ENCODE data around the gene HOXC5.

HOXC5 gene

DNA sequence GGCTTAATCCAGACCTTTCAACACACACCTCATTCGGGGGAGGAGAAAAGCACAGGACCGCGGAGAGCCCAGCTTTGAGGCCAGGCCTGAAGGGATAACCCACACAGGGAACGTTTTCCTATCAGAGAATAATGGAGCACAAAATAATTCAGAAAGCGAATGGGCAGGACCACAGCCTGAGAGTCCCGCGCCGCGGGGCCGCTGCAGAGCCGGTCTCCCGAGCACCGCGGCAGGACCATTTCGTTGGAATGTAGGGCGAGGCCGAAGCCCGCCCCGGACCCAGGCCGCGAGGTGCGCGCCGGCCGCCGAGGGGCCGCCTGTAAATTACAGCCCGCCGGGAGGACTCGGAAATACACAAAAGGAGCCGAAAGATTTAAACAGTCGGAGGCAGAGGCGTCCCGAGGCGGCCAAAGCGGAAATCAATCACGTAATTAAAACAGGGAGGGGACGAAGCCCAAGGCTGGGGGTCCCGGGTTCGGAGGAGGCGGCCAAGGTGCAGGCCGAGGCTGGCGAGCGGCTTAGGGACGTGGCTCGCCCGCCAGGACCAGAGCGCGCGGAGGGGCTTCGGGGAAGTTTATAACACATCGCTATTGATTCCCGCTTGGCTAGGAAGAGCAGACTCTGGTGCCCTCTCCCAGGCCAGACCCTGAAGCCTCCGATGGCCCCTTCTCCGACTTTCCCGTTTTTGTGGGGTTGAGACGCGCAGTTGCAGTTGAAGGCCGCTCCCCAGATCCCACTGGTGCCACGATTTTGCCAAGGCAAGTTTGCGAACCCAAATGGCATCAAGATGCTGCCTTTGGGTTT, 14.5 kb downstream of the HOXC5 start:
- no peak for DNase-seq (ENCODE audit: low spot score)

DNA sequence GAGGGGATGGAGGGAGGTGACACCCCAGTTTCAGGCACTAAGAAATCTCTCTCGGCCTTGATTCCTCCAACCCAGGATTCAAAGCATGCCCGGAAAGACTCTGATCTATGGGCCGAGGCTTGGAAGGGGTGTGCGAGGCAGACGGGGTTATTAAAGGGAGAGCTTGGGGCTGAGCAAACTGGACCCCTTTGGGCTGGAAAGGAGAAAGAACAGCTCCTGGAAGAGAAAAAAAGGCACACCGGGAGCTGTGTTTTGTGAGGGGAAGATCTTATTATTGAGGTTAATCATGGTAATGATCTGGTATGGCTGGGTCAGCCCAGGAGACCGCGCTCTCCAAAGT, 15.1 kb downstream of the HOXC5 start:
- no peak for DNase-seq (ENCODE audit: low spot score)

DNA sequence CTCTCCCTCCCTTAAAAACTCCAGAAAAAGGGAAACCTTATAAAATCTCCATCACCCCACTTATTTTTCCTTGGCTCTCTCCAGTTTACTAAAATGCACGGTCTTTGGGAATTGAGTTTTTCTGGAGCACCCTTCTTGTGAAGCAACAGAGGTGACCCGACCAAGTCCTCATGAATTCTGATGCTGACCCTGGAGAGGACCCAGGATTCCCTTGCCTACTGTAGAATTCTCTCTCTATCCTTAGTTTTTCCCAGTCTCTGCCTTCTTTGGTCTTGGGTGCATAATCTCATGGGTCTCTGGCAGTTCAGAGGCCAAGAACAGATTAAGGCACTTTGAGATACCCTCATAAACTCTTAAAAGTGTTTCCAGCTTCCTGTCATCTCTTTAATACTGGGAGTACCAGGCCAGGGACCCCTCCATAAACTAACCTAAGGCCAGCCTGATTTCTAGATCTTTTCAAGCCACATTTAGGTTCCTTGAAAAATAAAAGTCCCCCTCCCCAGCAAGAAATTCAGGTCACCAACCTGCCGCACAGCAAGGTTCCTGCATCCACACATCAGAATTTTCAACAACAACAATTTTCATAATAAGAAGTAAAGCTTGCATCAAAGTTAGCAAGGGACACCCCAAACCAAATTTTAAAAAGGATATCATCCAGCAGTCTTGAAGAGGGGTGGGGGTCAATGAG, 15.7 kb downstream of the HOXC5 start:
- no peak for DNase-seq (ENCODE audit: low spot score)

GRCh38 chr12:54049108-54049507, 16.3 kb downstream of the HOXC5 start:
- no peak for DNase-seq (ENCODE audit: low spot score)

DNA sequence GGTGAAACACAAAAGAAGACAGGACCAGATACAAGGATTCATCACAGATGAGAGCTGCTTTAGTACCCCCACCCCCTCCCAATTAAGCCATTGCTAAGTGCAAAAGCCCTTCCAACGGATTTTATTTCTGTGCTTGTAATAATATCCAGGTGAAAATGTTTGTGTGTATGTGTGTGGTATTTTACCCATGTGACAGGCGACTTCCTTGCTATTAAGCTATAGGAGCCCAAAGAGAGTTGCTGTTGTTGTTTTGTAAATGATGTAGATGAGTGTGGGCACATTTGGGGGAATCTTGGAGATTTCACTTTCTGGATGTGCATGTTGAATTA, 17.6 kb downstream of the HOXC5 start:
- DNase-seq (ENCODE audit: low spot score), result no peak

- no peak for DNase-seq (ENCODE audit: low spot score)
Observed at GRCh38 chr12:54051026-54051842, 18.4 kb downstream of the HOXC5 start.

DNA sequence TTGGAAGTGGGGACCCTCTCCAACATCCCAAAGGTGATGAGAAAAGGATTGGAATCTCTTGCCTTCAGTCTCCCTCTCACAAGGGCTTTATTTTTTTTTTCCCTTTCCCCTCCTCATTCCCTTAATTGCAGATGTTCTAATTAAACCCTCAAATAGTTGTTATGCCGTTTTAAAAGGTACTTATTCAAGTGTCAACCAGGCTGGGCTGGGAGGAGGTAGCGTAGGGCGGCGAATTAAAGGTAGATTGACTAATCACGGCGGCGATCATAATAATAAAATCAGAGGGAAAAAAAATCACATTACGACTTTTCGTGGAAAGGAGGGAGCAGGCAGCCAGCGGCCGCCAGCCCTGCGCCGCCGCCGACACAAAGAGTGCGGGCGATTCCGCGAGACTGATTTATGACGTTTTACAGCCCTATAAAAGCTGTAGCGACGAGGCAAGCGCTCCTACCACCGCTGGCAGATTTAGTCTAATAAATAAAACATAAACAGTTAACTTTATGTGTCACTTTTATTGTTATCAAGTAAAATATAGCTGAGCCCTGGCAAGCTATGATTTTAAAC, 19.1 kb downstream of the HOXC5 start:
- no peak for DNase-seq (ENCODE audit: low spot score)

DNA sequence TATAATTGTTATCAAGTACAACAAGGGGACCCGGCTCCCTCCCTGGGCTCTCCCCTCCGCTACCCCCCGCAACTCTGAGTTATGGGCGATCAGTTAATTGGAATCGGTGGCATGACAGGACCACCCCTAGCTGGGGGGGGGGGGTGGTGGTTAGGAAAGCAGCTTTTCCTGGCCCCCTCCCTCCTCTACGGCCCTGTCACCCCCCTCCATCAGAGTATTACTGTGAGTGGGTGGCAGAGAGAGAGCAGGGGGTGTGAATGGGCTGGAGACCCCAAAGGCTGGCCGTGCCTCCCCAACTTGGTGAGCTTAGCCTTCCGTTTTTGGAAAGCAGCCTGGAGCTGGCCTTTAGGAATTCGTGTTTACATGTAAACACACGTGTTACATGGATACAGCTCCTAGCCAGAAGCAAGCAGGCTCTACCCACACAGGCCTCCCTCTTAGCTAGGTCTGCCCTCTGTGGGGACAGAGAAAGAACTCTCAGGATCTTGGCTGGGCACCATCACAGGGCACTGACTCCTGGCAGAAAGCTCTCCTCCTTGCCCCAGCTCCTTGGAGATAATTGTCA, 19.7 kb downstream of the HOXC5 start:
- DNase-seq (ENCODE audit: low spot score), result no peak

DNA sequence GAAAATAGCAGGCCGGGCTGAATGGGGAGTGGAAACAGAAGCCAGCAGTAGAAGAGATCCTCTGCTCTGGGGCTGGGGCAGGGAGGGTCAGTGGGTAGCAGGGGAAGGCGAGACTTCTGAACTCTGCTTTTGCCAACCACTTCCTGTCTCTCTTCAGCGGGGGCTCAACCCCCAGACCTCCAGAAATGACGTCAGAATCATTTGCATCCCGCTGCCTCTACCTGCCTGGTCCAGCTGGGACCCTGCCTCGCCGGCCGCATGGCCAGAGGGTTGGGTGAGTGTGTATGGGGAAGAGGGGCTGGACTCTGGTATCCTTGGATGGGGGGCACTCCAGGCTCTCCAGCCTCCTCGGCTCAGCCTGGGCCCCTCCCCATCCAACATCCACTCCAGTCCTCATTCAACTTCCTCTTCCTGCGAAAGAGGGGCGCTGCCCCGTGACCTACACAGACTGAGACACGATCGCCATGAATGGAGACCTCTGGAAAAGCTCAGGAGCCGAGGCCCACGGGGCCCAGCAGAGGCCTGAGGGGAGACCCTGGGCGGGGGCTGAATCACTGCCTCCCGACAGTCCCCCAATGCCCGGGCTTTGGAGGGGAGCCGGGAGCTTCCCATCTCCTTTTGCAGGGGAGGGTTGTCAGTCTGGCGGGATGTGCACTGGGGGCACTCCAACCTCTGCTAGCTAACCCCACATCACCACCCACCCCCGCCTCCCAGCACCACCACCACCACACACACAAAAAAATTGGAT, 20.3 kb downstream of the HOXC5 start:
- no peak for DNase-seq (ENCODE audit: low spot score)

- DNase-seq (ENCODE audit: low spot score), result no peak
Observed at GRCh38 chr12:54053751-54054741, 21.2 kb downstream of the HOXC5 start, which contains the start of gene HOXC4. HOXC4 (plus strand) TSS chr12:54053835; CDS start chr12:54053923, 88 bp downstream.

DNA sequence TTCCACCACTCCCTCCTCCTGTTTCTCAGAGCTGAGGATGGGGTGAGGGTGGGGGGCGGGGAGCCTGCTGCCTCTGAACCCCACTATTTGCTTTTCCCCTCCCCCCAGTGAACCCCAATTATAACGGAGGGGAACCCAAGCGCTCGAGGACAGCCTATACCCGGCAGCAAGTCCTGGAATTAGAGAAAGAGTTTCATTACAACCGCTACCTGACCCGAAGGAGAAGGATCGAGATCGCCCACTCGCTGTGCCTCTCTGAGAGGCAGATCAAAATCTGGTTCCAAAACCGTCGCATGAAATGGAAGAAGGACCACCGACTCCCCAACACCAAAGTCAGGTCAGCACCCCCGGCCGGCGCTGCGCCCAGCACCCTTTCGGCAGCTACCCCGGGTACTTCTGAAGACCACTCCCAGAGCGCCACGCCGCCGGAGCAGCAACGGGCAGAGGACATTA, 21.9 kb downstream of the HOXC5 start:
- no peak for DNase-seq (ENCODE audit: low spot score)

- no peak for DNase-seq (ENCODE audit: low spot score)
Observed at GRCh38 chr12:54055552-54055951, 22.7 kb downstream of the HOXC5 start.

GRCh38 chr12:54056110-54056509, 23.3 kb downstream of the HOXC5 start:
- DNase-seq (ENCODE audit: low spot score), result no peak

DNA sequence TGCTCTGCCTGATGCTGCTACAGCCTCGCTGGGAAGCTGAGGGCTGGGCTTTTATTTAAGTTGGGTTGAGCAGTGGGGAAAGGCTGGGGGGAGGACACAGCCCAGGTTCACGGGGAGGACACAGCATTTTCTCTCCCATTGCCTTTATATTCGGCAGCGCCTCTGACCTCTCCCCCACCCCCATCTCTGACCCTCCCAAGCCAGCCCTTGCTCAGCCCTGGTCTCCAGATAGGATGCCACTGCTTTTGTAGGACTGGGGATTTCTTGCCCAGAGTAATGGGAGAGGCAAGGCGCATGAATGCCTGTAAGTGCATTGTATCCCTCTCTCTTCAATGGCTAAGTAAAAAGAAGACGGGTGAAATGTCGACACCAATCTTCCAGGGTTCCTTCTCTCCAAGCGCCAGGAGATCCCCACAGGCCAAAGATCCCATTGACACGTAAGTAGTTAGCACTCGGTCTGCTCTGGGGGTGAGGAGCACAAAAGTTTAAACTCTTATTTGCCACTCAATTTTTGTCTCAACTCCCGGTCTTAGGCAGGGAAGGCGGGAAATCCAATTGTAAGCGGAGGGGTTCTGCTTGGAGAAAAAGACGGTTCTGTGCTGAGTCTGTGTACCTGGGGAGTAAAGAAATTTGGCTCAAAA, 25.4 kb downstream of the HOXC5 start:
- DNase-seq (ENCODE audit: low spot score), result no peak

DNA sequence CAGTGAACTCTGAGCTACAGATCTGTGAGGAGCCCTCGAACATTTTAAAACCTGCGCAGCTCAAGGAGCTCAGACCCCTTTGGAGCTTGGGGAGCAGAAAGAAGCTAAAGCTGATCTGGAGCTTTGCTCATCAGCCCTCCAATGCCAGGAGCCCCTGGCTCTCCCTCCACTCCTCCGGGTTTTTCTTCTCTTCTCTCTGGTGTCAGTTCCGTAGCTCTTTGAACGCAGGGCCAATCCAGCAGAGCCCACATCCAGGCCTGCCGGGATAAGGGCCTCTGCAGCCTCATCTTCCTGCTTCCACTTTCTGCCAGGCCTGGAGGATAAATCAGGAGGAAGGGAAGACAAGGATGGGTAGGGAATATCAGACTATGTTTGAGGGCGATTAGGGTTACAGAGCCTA, 26.8 kb downstream of the HOXC5 start:
- DNase-seq (ENCODE audit: low spot score), result no peak

DNA sequence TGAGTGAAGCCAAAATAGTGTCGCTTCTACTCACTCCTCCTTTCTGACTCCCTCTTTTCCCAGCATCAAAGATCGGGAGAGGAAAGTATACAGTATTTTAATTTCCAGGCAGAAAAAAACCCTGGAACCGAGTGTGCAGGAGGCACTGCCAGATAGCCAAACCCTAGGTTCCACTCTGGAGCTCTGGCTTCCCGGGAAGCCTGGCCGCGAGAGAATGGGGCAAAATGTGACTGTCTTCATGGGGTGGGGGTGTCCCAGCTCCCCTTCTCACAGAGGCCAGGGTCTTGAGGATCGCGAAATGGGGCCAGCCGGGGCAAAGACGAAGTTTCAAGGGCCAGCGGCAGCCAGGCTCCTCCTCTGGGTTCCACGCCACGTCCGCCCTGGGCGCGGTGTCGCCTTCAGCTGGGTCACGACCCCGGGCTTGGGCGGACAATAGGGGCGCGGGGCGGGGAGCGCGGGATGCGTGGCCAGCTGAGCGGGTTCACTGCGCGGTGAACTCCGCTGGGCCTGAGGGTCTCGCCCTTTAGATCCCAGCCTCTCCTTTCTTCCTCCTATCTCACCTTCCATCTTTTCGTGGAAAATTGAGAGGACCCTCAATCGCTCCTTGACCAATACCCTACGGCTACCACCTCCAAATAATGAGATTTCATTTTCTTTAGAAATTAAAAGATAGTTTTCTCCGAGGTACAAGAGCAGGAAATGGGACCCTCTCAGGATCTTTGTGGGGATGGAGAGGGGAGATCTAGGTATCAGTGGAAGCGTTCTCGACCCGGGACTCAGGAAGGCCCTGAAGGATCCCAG, 27.5 kb downstream of the HOXC5 start:
- DNase-seq (ENCODE audit: low spot score), result no peak

GRCh38 chr12:54060975-54061778, 28.3 kb downstream of the HOXC5 start:
- DNase-seq (ENCODE audit: low spot score), result no peak

GRCh38 chr12:54065677-54066076, 32.8 kb downstream of the HOXC5 start:
- DNase-seq (ENCODE audit: low spot score), result no peak
